Spleen (tissue), 7 donors: ENCODE results near the gene GPHN.

ENCODE experiments used
- CTCF ChIP-seq, 11 experiments: fragments of 200-600 bp in 7 of 11; fragments of 450-650 bp in 4 of 11; sonication (generic) in 4 of 11; IDR thresholded peaks in 8 of 11; conservative IDR thresholded peaks in 3 of 11; 1 replicate in 7 of 11; 2 replicates in 4 of 11; pipeline versions ENCODE4 v1.4.0 to v1.8.0; 2016 to 2021; ENCODE audit warnings: antibody characterized with exemption in 11 of 11, inconsistent platforms in 4 of 11, mild to moderate bottlenecking in 1 of 11
- POLR2A ChIP-seq, 3 donors: fragments of 450-650 bp; IDR thresholded peaks; one replicate each; pipeline ENCODE4 v1.5.1; 2017; ENCODE audit warnings: antibody characterized with exemption in 3 of 3, mild to moderate bottlenecking in 1 of 3
- POLR2AphosphoS5 ChIP-seq, 3 donors: sonication (generic); formaldehyde crosslinking; IDR thresholded peaks; one replicate each; pipeline ENCODE4 v1.5.1; 2017; ENCODE audit warnings: antibody characterized with exemption in 3 of 3
- donor health status: DM: no; HTN: no; CAD: no; lungs with moderate emphysema.
- donor health status: DM: no; HTN: no; CAD: no.
- donor health status: DM: no; HTN: no; CAD: no.

GRCh38 chr14:67077921-67078320 is 570.0 kb downstream of the GPHN start:
- TF ChIP-seq CTCF (IDR thresholded peaks at IDR 0.05 in 8 of 11, conservative IDR thresholded peaks at IDR 0.05 in 3 of 11): no peak
- TF ChIP-seq POLR2A (IDR thresholded peaks at IDR 0.05): no peak
- no peak for TF ChIP-seq POLR2AphosphoS5 (IDR thresholded peaks at IDR 0.05)
